K562 (cell line): ENCODE data around the gene PDE4D. TPM values are rescaled to one million over a fixed set of nuclear protein-coding genes. Genes with fewer than 3 reads are reported as not detected.

Experiments used
- DEAF1 ChIP-seq: fragments of 450-650 bp; formaldehyde crosslinking; IDR thresholded peaks from 2 replicates; pipeline ENCODE4 v1.4.0; 2020; ENCODE audit warnings: mild to moderate bottlenecking, moderate library complexity
- E2F8 ChIP-seq: fragments of 450-650 bp; IDR thresholded peaks from 2 replicates; pipeline ENCODE4 v1.7.1; 2018; ENCODE audit warnings: mild to moderate bottlenecking, low read depth; ENCODE audit not compliant: partially characterized antibody
- EHMT2 ChIP-seq: fragments of 450-650 bp; IDR thresholded peaks from 2 replicates; pipeline ENCODE4 v1.6.1; 2018; ENCODE audit warnings: antibody characterized with exemption
- MEIS2 ChIP-seq: fragments of 450-650 bp; IDR thresholded peaks from 2 replicates; pipeline ENCODE4 v1.6.1; 2014; ENCODE audit warnings: mild to moderate bottlenecking; ENCODE audit not compliant: partially characterized antibody
- RAD21 ChIP-seq, 2 experiments: fragments of 250-450 bp in 1 of 2; fragments of 450-650 bp in 1 of 2; sonication (Bioruptor Pico) in 1 of 2; formaldehyde crosslinking in 1 of 2; IDR thresholded peaks in 1 of 2; conservative IDR thresholded peaks in 1 of 2; 2 replicates each; pipeline versions ENCODE4 v1.4.0 to v1.8.0; 2020 to 2022; ENCODE audit warnings: mild to moderate bottlenecking in 2 of 2, moderate library complexity in 1 of 2
- SMC3 ChIP-seq: conservative IDR thresholded peaks from 2 replicates; pipeline ENCODE4 v1.6.1; 2011; ENCODE audit warnings: low read depth, low read length, improper control_type of control experiment; ENCODE audit not compliant: insufficient read depth
- ZNF263 ChIP-seq: sonication (generic); formaldehyde crosslinking; IDR thresholded peaks from 2 replicates; pipeline ENCODE4 v1.8.0; 2022; ENCODE audit warnings: mild to moderate bottlenecking, missing genetic modification reagents, borderline replicate concordance
- ZNF282 ChIP-seq: sonication (generic); formaldehyde crosslinking; IDR thresholded peaks from 2 replicates; pipeline ENCODE4 v1.8.1; 2023; ENCODE audit warnings: missing genetic modification reagents
- polyA plus RNA-seq, 8 experiments: library from polyadenylated mRNA; depleted of rRNA in 4 of 8; stranded (reverse) in 5 of 8; unstranded in 3 of 8; fragments of >200 nt; fragmentation: Nextera tagmentation in 2 of 8; fragmentation: Illumina TruSeq in 1 of 8; extraction: Ambion mirVana in 2 of 8; extraction: Trizol in 1 of 8; gene quantifications; 2 replicates each; pipeline versions ENCODE4 v1.2.1 to v1.2.3, GENCODE V29; 2011 to 2014; ENCODE audit warnings: inconsistent platforms in 1 of 8, missing spikeins in 1 of 8
- total RNA-seq, 7 experiments: library from RNA; depleted of rRNA in 6 of 7; stranded (reverse); fragments of >200 nt in 6 of 7; fragmentation: Illumina TruSeq in 2 of 7; extraction: Trizol in 2 of 7; gene quantifications; 2 replicates each; pipeline versions ENCODE4 v1.2.1 to v1.2.3, GENCODE V29; 2011 to 2021; ENCODE audit warnings: low replicate concordance in 1 of 7
- TF ChIP-seq, protein P1 (sequence below): sonication (generic); formaldehyde crosslinking; IDR thresholded peaks from 2 replicates; pipeline ENCODE4 v1.8.0; 2023; ENCODE audit warnings: mild to moderate bottlenecking, missing genetic modification reagents
- TF ChIP-seq, protein P2 (sequence below), 3 experiments: IDR thresholded peaks in 2 of 3; conservative IDR thresholded peaks in 1 of 3; 2 replicates each; pipeline ENCODE4 v1.5.1; 2011 to 2012; ENCODE audit warnings: low read length in 3 of 3, mild to moderate bottlenecking in 3 of 3, control low read depth in 2 of 3, improper control_type of control experiment in 1 of 3, inconsistent platforms in 1 of 3, low read depth in 1 of 3, mixed read lengths in 1 of 3, moderate library complexity in 1 of 3; ENCODE audit not compliant: insufficient read depth in 2 of 3

The PDE4D gene
- total and polyA plus RNA-seq, 9 of the 15 experiments (the other 6 are each of a cell fraction or from before 2014, with no cell fraction given) = 0.04 to 0.46 (median 0.13) TPM

GRCh38 chr5:59810041-59810440, 83.5 kb downstream of the PDE4D start (continued):
- TF ChIP-seq, protein P1, sequence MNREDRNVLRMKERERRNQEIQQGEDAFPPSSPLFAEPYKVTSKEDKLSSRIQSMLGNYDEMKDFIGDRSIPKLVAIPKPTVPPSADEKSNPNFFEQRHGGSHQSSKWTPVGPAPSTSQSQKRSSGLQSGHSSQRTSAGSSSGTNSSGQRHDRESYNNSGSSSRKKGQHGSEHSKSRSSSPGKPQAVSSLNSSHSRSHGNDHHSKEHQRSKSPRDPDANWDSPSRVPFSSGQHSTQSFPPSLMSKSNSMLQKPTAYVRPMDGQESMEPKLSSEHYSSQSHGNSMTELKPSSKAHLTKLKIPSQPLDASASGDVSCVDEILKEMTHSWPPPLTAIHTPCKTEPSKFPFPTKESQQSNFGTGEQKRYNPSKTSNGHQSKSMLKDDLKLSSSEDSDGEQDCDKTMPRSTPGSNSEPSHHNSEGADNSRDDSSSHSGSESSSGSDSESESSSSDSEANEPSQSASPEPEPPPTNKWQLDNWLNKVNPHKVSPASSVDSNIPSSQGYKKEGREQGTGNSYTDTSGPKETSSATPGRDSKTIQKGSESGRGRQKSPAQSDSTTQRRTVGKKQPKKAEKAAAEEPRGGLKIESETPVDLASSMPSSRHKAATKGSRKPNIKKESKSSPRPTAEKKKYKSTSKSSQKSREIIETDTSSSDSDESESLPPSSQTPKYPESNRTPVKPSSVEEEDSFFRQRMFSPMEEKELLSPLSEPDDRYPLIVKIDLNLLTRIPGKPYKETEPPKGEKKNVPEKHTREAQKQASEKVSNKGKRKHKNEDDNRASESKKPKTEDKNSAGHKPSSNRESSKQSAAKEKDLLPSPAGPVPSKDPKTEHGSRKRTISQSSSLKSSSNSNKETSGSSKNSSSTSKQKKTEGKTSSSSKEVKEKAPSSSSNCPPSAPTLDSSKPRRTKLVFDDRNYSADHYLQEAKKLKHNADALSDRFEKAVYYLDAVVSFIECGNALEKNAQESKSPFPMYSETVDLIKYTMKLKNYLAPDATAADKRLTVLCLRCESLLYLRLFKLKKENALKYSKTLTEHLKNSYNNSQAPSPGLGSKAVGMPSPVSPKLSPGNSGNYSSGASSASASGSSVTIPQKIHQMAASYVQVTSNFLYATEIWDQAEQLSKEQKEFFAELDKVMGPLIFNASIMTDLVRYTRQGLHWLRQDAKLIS = no peak
- TF ChIP-seq, protein P2, sequence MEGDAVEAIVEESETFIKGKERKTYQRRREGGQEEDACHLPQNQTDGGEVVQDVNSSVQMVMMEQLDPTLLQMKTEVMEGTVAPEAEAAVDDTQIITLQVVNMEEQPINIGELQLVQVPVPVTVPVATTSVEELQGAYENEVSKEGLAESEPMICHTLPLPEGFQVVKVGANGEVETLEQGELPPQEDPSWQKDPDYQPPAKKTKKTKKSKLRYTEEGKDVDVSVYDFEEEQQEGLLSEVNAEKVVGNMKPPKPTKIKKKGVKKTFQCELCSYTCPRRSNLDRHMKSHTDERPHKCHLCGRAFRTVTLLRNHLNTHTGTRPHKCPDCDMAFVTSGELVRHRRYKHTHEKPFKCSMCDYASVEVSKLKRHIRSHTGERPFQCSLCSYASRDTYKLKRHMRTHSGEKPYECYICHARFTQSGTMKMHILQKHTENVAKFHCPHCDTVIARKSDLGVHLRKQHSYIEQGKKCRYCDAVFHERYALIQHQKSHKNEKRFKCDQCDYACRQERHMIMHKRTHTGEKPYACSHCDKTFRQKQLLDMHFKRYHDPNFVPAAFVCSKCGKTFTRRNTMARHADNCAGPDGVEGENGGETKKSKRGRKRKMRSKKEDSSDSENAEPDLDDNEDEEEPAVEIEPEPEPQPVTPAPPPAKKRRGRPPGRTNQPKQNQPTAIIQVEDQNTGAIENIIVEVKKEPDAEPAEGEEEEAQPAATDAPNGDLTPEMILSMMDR (IDR thresholded peaks at IDR 0.05 in 2 of 3, conservative IDR thresholded peaks at IDR 0.05 in 1 of 3; ENCODE audit: insufficient read depth in 2 of 3, low read depth in 1 of 3, low read length in 3 of 3) = peak; percentile 63 to 87 (median 72)
- TF ChIP-seq ZNF282 (no peak), SMC3 (peak; percentile 71), EHMT2 (no peak), RAD21 (CRISPR knock-in tag; conservative IDR thresholded peaks at IDR 0.05 in 1 of 2, IDR thresholded peaks at IDR 0.05 in 1 of 2) (peak; percentile 58 to 71), ZNF263 (CRISPR knock-in tag) (0 out of 2 replicates have a peak, but pooled peaks have one; percentile 28), E2F8 (no peak), MEIS2 (no peak), DEAF1 (CRISPR knock-in tag) (peak; percentile 29; the same call in 1 of the 2 replicates)
